Testis (tissue), 2 donors: Measurements from ENCODE around the gene NUF2.

Experiments
- CTCF ChIP-seq, 3 experiments: fragments of 450-650 bp in 2 of 3; fragments of 200-600 bp in 1 of 3; sonication (generic) in 1 of 3; IDR thresholded peaks; one replicate each; pipeline ENCODE4 v1.5.1; 2016 to 2019; ENCODE audit warnings: antibody characterized with exemption in 3 of 3, mild to moderate bottlenecking in 2 of 3, moderate library complexity in 1 of 3
- POLR2A ChIP-seq: fragments of 450-650 bp; IDR thresholded peaks from one replicate; pipeline ENCODE4 v1.6.1; 2017; ENCODE audit warnings: antibody characterized with exemption, mild to moderate bottlenecking, moderate library complexity

- TF ChIP-seq CTCF (IDR thresholded peaks at IDR 0.05) (no peak), POLR2A (no peak)
These were observed 25.4 kb downstream of the NUF2 start for GRCh38 chr1:163347106-163347505.
